ENCODE measurements around the gene BZW1. TPM values are rescaled to one million over a fixed set of nuclear protein-coding genes. Genes with fewer than 3 reads are reported as not detected.

Gene BZW1
- total RNA-seq, 1 donor from 2014 or later, result 80.4 TPM

DNA sequence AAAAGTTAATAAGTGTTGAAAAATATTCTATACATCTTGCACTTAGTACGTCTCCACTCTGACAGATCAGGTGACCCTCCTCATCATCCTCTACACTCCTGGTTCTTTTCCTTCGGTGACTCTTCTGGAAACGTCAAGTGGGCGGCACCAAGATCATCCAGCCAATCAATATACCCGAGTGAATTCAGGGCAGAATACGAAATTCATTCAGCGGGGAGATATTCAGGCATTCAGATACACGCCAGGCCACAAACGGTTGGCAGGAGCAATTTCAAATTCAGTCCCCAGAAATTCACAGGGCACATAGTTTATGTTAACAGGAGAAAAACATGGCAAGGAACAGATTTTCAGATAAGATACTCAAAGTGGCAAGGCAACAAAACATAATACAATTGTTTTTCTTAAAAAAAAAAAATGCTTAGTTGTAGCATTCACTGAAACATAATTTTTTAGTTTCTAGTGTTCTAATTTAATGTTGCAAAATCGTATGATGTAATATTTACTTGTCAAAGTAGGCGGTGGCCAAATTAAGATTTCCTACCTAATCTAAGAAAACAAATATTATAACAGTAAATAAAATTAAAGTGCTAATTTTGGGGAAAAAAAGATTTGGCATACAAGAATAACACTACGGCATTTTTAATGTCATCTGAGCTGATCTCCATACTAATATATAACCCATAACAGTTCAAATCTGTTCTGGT, 48.5 kb downstream of the BZW1 start:
- ATAC-seq (no peak), DNase-seq (ENCODE audit: missing footprints) (no peak)
- intact Hi-C loops (cut with DNase I), result loop anchor here (5.0 kb wide), 2 partner anchors 48 to 148 kb away; partner anchors contain the start of gene BZW1

- ATAC-seq, result no peak
- no peak for DNase-seq (ENCODE audit: missing footprints)
- intact Hi-C loops (cut with DNase I), result loop anchor here (5.0 kb wide), 2 partner anchors 49 to 149 kb away; partner anchors contain the start of gene BZW1
Observed at GRCh38 chr2:200861617-200862155, 50.0 kb downstream of the BZW1 start.

DNA sequence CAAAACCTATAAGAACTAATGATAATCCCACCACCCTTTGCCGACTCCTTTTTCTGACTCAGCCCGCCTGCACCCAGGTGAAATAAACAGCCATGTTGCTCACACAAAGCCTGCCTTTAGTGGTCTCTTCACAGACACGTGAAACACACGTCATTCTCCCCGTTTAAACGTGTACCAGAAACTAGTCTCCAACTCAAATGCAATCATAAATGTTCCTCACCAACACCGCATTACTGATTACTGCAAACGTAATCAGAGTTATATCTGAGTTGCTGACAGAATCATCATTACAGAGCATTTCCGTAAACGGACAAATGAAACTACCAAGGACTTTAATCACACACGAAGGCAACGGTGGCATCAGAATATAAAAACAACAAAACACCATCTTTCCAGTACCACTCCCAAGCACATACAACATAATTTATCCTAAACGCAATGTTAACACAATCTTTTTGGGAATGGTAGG, 50.9 kb downstream of the BZW1 start:
- ATAC-seq, result no peak
- intact Hi-C loops (cut with DNase I), result loop anchor here (5.0 kb wide), 2 partner anchors 50 to 150 kb away; partner anchors contain the start of gene BZW1
- DNase-seq (ENCODE audit: missing footprints), result no peak

DNA sequence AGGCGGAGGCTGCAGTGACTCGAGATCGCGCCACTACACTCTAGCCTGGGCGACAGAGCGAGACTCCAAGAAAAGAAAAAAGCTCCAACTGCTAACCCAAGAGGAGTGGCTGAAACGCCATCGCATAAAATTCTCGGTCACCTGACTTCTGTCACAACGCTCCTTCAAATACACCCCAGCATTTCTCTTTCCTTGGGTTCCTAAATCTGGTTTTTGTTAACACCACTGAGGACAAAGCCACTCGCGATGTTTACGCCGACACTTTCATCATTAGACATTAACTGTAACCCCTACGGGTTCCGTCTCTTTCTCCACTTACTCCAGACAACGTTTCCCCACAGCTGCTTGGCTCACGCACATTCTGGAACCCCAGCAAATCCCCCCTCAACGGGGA, 52.1 kb downstream of the BZW1 start:
- no peak for DNase-seq (ENCODE audit: missing footprints)
- ATAC-seq, result no peak
- intact Hi-C loops (cut with DNase I), result loop anchor here (2.0 to 5.0 kb wide), 3 partner anchors 25 to 151 kb away; partner anchors contain the start of genes BZW1, NIF3L1 and PPIL3

DNA sequence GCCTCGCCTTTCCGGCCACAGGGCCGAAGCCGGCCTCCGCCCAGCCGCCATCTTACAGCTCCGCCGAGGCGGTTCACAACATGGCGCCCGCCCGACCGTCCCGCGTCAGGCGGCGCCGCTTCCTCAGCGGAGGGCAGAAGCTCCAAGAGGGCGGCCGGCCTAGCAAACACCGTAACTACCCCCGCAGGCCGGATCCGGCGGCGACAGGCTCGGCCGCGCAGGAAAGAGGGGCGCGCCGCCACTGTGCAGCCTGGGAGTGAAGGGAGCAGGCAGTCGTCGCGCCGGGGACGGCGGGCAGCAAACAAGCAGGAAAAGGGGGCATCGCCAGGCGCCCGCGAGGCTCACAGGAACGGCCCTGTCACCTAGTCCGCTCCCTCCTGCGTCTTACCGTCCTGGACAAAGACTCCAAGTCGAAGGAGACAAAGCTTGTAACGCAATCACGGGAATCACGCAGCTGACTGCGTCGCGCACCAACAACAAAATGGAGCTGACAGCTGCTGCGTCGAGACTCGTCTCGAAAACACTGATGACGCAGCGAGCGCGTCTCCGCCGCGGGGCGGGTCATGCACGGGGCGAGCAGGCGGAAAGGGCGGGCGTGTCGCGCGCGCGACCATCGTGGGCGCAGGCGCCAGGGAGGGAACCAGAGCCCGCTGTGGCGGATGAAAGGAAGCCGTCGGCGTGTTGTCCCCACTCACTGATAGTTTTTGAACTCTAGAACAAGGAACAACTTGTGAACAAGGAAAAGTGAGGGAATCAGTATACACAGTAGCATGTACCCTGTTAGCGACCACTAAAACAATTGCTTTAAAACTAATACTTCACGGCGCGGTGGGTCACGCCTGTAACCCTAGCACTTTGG, 52.7 kb downstream of the BZW1 start, which contains the start of gene CLK1:
TSS of gene CLK1 (minus strand) at position 483 of the 859 bp plus-strand sequence. CDS start 2,796 bp downstream, outside the sequence.
- ATAC-seq (peak; percentile 96), DNase-seq (ENCODE audit: missing footprints) (peak; percentile 99)
- intact Hi-C loops (cut with DNase I), result loop anchor here (2.0 to 5.0 kb wide), 3 partner anchors 24 to 152 kb away; partner anchors contain the start of genes BZW1, NIF3L1 and PPIL3

DNA sequence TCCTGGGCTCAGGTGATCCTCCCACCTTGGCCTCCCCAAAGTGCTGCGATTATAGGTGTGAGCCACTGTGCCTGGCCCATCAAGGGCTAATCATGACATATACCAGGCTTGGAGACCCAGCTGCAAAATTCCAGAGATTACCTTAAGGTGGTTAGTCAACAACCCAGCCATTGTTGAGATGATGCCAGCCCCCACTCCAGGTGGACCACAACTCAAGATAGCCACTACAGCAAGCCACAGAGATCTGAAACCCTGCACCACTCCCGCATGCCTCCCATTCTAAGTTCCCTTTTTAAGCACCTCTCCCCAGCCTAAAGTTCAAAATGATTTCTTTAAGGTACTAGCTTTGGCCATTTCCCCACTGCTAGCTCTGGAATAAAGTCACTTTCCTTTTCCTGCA, 57.3 kb downstream of the BZW1 start:
- intact Hi-C loops (cut with DNase I), result no loop called here
- no peak for ATAC-seq

DNA sequence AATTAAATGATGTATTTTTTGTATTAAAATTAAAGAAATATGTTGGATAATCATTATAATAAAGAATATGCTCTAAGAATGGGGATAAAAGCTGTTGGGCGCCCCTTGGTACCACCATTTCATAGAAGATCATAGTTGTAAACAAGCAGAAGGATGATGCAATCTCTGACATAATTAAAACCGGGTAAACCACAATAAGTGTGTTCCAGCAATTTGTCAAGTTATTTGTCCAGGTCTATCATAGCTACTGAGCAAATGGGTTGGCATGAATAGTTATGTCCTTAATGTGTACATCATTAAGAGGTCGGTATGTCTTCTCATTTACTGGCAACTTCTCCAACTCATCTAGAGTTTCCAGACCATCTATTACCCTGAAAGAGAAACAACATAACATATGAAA, 59.4 kb downstream of the BZW1 start:
- no peak for DNase-seq (ENCODE audit: missing footprints)
- intact Hi-C loops (cut with DNase I), result no loop called here
- ATAC-seq, result no peak

More for the DNA sequence above, 57.3 kb downstream of the BZW1 start:
- DNase-seq (ENCODE audit: missing footprints), result no peak

GRCh38 chr2:200873560-200873959, 61.9 kb downstream of the BZW1 start:
- ATAC-seq (no peak), DNase-seq (ENCODE audit: missing footprints) (no peak)
- intact Hi-C loops (cut with DNase I), result no loop called here

Other genes with a start within 250 kb of the BZW1 start
- 7.5 TPM for gene AOX1, start 225.9 kb upstream of the BZW1 start, total RNA-seq
- gene CLK1, start 52.7 kb downstream of the BZW1 start, total RNA-seq, result 46.3 TPM
- gene PPIL3, start 77.2 kb downstream of the BZW1 start, total RNA-seq, result 21.1 TPM
- 17.1 TPM for gene NIF3L1, start 77.5 kb downstream of the BZW1 start, total RNA-seq
- gene ORC2, start 151.8 kb downstream of the BZW1 start, total RNA-seq, result 20.3 TPM

All from Right ventricle myocardium inferior (tissue), 1 donor.